ENCODE data around the gene NTN1.

Gene NTN1

DNA sequence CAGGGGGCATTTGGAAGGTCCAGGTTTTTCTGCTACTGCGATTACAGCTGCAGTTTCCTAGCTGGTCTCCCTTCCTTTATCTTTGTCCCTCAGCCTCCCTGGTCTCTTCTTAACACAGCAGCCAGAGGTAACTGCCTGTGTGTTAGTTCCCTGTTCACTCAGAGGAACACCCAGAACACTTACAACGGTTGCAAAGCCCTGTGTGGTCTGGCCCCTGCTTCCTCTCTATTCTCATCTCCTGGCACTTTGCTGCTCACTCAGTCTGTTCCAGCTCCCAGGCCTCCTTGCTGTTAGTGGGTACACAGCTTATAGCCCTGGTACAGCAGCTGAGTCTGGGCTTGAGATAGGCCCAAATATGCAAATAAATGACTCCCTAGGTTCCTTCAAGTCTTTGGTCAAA lies 16.4 kb downstream of the NTN1 start:
- DNase-seq (ENCODE audit: low read depth in 2 of 2), result no peak

DNA sequence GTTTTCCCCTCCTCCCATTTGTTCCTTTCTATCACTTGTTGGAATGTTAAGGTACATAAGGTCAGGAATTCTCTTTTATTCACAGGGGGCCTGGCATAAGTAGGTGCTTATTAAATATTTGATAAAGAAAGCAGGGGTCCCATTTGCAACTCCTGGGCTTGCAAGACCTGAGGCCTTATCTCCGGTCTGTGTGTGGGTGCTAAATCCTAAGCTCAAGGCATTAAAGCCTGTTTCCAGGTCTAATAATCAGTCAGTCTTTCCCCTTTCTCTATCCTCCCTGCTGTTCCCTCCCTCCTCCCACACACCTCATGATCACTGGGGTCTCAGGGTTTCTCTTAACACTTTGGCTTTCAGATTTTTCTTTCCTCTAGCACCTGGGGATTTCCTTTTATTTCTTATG lies 17.1 kb downstream of the NTN1 start:
- no peak for DNase-seq (ENCODE audit: low read depth in 2 of 2)

DNA sequence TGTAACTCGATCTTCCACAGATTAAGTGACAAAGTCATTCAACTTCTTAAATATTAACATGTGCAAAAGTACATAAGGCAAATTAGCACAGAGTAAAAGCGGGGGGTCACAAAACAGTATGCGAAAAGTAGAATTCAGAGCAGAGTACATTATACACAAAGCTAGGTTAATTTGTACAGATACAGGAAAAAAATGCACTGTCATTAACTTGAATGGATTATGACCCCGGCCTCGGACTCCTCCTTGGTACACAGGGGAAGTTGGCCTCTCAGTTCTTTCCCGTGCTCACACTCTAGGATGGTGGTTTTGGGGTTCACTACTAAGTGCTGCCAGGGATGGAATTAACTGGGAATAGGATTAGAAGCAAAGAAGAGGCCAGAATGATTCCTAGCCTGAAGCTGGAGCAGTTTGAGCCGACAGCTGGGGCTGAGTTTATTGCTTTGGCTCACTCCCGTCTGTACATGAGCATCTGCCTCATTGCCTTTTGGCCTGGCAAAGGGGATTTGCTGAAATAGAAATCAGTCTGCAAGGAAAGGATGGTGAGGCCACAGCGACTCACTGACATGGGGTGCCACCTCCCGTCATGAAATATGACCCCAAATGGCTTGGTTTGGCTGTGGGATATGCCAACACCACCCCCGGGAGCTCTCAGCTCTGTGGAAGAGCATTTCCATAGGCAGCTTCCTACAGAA lies 23.6 kb downstream of the NTN1 start:
- no peak for DNase-seq (ENCODE audit: low read depth in 2 of 2)

DNA sequence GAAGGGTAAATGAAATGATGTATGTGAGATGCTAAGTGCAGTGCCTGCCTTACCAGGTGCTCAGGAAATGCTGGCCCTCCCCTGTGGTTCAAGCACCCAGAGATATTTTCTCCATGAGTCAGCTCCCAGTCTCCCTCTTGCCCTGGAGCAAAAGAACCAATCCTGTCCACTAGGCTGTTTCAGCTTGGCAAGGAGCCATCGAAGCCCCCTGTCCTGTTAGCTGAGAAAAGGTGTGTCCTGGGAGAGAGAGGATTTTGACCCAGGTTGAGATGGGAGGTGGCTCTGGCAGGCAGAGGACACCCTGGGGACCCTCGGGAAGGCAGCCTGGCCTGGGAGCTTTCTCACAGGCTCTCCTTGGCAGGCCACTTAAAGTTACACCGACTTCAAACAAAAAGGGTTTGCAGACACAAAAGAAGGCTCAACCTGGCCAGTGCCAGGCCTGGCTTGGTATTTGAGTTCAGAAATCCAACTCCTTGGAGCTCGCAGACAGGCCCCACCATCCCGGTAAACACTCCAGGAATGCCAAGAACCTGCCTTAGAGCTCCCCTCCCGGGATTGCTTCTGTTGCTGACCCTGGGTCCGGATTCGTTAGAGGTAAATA lies 29.6 kb downstream of the NTN1 start:
- DNase-seq (ENCODE audit: low read depth in 2 of 2), result no peak

DNA sequence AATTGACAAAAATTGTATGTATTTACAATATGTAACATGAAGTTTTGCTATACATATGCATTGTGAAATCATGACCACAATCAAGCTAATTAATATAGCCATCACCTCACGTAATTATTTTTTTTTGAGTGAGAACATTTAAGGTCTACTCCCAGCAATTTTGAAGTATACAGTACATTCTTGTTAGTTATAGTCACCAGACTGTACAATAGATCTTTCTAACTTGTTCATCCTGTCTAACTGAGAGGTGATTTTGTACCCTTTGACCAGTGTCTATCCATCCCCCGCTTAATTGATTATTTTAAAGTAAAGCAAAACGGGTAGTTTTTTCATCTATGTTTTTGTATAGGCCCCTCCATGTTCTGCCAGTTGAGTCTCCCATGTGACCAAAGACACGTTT lies 30.3 kb downstream of the NTN1 start:
- no peak for DNase-seq (ENCODE audit: low read depth in 2 of 2)

DNA sequence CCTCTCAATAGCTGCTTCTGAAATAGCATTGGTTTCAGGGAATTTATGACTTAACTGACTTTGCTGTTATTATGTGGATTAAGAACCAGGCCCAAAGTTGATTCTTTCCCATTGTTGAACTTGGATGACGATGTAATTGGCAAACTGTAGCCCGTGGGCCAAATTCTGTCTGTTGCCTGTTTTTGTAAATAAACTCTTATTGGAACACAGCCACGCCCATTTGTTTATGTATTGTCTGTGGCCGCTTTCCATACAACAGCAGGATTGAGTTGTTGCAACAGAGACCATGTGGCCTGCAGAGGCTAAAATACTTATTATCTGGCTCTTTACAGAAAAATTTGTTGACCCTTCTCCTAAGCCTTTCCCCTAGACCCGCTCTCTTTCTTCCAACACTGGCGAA lies 31.6 kb downstream of the NTN1 start:
- DNase-seq (ENCODE audit: low read depth in 2 of 2), result no peak

DNA sequence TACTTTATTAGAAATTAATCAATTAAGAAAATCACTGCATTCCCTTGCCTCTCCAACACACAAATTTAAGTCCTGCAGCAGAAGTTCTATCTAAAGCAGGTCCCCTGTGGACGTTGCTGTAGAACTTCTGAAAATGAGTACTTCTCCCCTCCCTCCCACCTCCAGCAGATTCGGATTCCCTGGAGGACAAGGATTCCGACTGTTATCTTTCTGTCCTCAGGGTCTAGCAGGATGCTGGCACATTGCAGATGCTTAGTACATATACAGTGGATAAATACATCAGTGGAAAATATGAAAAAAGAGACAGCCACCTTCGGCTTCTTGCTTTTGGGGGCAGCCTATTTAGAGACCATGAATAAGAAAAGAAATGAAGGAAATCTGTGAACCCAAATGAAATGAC lies 32.1 kb downstream of the NTN1 start:
- no peak for DNase-seq (ENCODE audit: low read depth in 2 of 2)

DNA sequence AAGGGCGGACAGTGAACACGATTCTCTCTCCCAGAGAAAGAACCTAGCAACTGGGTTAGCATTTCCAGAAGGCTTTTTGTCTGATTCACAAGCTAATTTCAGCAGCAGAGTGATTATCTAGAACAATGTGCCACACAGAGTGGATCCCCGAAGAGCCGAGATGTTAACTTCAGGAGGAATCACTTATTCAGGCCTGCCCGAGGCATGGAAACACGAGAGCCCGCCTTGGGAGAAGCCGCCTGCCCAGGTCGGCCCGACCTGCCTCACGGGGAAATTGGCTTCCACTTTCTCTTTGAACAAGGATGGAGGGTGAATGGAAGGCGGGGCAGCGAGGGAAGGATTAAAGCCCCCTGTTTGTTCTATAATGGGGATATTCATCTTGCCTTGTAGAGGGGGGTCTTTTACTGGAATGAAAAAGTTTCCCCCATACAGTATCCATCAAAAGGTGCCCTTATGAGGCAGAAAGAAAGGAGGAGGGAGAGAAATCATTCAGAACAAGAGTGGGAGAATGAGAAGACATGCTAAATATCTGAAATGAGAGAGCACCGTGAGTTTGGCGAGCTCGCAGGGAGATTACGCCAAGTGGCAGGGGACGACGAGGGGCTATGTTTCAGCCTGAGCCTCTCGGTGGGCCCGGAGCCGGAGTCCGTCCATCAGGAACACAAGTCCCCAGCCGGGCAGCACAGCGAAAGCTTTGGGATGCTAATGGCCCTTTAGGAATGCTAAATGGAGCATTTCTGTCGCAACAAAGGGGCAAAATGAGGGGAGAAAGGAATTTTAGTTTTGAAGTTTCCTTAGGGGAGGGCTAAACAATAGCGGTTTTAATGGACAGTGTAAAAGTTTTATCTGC lies 33.0 kb downstream of the NTN1 start:
- DNase-seq (ENCODE audit: low read depth in 2 of 2), result no peak

DNA sequence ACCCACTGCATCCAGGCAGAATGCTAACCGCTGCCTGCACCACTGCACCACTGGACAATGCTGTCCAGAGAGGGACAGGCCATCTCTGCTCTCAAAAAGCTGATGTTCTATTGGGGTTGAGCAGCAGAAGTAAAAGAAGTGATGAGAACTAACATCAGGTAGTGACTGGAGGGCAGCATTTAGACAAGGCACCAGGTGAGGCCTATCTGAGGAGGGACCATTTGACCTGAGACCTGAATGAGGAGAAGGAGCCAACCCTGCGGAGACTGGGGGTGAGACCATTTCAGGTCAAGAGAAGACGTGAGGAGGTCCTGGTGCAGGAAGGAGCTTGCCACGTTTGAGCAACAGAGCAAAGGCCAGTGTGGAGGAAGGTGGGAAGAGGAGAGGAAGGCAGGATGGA lies 34.0 kb downstream of the NTN1 start:
- no peak for DNase-seq (ENCODE audit: low read depth in 2 of 2)

DNA sequence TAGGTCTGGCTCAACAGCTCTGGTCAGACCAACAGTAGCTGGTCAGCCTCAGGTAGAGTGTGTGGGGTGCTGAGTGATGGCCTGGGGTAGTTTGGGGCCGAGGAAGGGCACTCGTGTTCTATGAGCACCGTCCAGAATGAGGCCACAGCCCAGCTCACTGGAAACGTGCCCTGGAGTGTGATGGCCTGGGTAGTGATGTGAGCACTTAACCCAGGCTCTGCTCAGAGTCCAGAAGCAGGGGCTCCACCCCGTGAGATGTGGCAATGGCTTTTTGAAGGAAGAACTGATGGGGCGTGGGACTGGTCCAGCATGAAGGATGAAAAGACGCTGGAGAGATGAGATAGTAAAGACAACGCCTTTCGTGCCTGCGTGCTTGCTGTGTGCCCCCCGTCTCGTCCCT lies 35.3 kb downstream of the NTN1 start:
- DNase-seq (ENCODE audit: low read depth in 2 of 2), result no peak

DNA sequence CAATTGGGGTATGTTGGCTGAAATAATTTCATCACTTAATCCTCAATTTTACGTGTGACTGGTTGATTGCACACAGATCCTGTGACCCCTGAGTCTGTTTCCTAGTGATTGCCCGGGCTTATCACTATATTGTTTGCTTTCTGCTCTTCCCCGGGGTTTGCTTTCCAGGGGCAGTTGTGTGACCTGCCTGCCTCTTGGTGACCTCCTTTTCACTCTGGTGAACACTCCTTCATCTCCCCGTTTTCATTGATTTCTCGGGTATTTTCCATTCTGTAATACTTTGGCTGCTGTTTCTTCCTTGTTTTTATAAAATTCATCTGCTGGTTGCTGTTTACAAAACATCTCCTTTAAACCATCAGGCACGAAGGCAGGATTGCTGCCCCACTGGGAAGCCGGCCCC lies 36.0 kb downstream of the NTN1 start:
- no peak for DNase-seq (ENCODE audit: low read depth in 2 of 2)

DNA sequence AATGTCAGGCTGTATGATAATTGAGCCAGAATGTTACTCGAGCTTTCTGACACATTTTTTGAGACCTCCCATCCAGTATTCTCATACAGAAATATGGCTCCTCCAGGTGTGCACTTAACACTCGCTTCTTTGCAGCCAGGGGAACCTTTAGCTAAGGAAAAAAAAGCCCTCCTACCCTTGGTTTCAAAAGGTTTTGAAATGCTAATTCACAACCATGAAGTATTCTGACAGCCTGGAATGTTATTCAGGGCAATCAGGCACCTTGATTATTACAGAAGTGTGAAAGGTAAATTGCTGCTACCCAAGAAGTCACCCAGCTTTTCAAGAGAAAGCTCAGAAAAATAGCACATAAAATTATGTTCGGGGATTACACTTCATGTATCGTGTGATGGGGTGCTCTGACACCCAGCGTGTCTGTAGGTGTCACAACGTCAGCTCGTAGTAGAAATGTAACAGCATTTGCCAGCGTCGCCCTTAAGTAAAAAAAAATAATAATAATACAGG lies 41.1 kb downstream of the NTN1 start:
- DNase-seq (ENCODE audit: low read depth in 2 of 2), result no peak

DNA sequence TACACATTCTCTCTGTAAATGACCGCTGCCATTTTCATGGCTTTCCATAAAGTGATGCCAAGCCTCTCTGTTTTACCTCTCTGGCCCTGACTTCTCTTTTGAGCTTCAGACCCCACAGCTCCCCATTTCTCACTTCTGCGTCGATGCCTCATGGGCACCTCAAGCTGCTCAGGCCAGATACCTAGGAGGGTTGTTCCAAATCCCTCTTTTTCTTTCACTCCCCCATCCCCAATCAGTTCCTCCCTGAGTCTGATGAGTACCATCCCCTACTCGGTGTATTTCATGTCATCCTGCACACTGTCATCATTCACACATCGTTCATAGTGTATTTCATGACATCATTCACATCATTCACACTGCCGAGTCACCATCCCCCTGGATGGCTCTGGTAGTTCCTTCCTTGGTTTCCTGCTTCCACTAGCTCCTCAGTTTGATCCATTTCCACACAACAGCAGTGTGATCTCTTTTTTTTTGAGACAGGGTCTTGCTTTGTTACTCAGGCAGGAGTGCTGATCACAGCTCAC lies 43.1 kb downstream of the NTN1 start:
- DNase-seq (ENCODE audit: low read depth in 2 of 2), result no peak

DNA sequence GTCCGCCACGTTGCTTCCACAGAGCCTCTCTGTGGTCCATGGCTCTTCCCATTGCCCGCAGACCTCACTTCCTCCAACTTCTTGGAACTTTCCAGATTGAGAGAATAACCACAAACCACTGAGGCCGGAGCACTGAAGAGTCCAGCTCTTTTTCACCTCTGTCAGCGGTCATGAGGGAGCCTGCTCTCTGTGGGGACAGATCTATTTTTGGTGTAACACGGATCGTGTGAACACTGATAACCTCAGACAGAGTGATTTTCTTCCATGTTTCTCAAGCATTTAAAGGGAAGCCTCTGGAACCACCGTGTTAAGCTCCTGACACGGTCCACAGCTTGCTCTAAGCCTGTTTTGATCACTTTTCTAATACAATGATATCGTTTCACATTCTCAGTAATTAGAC lies 49.7 kb downstream of the NTN1 start:
- DNase-seq (ENCODE audit: low read depth in 2 of 2), result no peak

DNA sequence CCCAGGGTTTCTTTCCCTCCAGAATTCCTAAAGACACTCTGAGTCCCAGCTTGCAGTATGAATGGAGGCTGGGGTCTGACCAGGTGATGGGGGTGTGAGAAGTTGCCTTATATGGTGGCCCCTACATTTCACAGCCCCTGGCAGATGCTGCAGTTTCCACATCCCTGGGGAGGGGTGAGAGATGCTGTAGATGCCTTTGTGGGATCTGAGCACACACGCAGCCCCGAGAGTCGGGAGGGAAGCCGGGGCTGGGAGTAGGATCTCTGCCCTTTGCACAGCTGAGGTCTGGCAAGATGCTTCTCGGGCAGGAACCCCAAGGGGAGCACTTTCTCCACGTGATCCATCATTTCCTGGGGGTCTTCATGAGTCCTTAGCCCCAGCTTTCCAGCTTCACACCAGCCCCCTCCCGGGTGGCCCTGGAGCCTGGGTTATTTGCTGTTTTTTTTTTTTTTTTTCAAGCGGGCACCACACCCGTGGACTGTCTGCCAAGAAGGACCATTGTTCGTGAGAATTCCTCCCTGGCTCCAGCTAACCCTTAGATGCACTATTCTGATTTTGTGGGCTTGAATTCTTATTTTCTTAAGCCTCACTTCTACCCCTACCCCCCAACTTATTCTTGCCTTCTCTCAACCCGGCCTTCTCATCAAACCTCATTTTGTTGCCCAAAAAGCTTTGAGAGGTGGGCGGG lies 50.6 kb downstream of the NTN1 start:
- no peak for DNase-seq (ENCODE audit: low read depth in 2 of 2)

DNA sequence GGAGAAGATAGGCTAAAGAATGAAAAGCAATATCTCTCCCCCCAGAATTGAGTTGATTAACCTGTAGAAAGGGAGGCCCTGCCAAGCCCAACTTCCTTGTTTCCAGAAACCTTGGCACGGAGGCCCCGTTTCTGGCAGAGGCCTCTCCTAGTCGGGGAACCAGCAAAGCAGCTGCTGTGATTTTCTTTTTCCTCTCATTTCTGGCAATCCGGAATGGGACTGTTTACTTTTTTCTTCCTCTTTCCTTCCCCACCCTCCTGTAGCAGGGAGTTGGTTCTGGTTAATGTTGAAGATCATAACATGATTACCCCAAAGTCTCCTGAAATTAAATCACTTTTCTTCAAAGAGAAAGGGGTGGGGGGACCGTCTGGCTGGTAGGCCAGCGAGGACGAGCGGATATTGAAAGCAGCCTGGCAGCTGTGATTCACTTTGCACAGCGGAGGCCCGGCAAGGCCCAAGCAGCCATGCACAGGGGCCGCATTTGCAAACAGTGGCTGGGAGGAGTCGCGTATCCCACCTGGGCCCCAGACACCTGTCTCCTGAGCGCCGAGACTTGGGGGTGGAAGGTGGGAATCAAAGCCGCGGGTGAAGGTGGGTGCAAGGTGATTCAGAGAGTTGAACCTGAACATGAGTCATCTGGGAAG lies 51.5 kb downstream of the NTN1 start:
- DNase-seq (ENCODE audit: low read depth in 2 of 2), result no peak

DNA sequence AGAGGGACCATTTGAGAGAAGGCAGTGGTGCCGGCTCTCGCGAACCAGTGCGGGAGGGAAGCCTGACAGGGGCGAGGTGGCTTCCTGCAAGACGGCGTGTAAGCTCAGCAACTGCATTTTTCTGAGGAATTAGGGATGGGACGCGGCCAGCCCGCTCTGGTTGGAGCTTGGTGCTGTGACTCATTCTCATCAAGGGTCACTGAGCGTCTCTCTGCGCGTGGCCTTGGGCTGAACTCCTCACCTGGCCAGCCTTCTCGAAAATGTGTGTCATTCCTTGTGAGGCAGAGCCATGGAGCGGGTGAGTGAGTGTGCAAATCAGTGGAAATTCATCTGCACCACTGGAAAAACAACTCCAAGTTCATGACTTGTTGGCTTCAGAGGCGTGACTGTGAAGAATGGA lies 52.8 kb downstream of the NTN1 start:
- no peak for DNase-seq (ENCODE audit: low read depth in 2 of 2)

DNA sequence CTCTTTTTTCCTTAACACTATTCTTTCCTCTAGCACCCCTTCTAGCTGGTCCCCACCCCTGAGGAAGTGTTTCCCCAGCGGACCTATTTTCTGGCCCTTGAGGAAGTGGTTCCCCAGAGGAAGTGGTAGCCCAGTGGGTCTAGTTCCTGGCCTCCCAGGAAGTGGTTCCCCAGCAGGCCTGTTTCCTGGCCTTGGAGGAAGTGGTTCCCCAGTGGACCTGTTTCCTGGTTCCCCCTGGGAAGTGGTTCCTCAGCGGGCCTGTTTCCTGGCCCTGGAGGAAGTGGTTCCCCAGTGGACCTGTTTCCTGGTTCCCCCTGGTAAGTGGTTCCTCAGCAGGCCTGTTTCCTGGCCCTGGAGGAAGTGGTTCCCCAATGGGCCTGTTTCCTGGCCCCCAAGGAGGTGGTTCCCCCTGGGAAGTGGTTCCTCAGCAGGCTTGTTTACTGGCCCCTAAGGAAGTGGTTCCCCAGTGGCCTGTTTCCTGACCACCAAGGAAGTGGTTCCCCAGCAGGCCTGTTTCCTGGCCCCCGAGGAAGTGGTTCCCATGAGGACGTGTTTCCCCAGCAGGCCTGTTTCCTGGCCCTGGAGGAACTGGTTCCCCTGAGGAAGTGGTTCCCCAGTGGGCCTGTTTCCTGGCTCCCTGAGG lies 58.3 kb downstream of the NTN1 start:
- DNase-seq (ENCODE audit: low read depth in 2 of 2), result no peak

DNA sequence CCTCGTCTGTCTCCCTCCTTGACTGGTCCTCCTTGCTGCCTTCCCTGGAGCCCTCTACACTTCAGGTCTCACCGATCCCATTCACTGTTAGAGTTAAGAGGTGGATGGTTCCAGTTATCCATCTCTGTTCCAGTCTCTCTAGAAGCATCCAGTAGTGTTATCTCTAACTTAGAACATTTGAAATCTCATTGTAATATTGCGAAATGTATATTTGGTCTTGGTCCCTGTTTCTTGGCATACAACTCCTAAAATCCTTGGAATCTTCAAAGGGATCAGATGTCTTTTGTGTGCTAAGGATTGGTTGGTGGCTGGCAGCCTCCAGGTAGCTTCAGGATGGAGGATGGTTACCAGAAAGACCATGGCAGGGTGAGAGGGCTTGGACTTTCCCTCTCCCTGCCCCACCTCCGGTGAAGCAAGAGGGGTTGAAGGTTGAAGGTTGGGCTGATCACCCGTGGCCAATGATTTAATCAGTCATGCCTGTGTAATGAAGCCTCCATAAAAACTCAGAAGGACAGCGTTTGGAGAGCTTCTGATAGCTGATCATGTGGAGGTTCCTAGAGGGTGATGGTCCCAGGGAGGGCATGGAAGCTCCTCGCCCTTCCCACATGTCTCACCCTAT lies 59.1 kb downstream of the NTN1 start:
- no peak for DNase-seq (ENCODE audit: low read depth in 2 of 2)

DNA sequence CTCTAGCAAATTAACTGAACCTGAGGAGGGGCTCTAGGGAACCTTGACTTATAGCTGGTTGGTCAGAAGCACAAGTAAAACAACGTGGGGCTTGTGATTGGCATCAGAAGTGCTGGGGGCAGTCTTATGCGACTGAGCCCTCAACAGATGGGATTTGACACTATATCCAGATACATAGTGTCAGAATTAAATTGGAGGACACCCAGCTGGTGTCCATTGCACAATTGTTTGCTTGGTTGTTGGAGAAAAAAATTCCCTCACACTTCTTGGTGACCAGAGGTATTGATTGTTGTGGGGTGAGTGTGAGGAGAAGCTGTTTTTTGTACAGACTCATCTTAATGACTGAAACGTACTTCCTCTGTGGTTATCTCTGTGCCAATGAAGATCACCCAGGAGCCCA lies 59.7 kb downstream of the NTN1 start:
- no peak for DNase-seq (ENCODE audit: low read depth in 2 of 2)

DNA sequence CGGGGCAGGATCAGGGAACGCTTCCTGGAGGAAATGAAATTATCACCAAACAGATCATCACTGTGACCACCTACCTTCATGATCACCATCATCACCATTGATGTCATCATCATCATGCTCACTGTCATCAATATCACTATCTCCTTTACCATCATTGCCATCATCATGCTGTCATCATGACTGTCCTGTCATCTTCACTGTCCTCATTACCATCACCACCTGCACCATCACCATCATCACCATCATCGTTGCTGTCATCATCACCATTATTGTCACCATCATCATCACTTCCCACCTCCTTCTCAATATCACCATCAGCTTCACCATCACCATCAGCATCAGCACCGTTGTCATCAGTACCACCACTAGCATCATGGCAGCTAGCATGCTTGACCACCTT lies 65.3 kb downstream of the NTN1 start:
- no peak for DNase-seq (ENCODE audit: low read depth in 2 of 2)
